NOMO-1 treated with DMSO at 0.1 percent for 48 hours (cell line): ENCODE data around the gene PPP2R2D.
"Not testable (repeated sequence)": the region's sequence is repeated elsewhere in the genome, so short reads cannot be mapped to it uniquely, and the experiment has no call there.

Source experiments
- DNase-seq: peaks from one replicate; lab custom pipeline; 2025; ENCODE audit not compliant: unreplicated experiment; lab: John Stamatoyannopoulos, UW

Gene PPP2R2D

GRCh38 chr10:131906269-131906639 is 5.4 kb downstream of the PPP2R2D start:
- no peak for DNase-seq

- no peak for DNase-seq
Observed at GRCh38 chr10:131907679-131908078, 6.9 kb downstream of the PPP2R2D start.

GRCh38 chr10:131908151-131908550 is 7.3 kb downstream of the PPP2R2D start:
- no peak for DNase-seq

- no peak for DNase-seq
Observed at GRCh38 chr10:131909014-131909808, 8.4 kb downstream of the PPP2R2D start.

- no peak for DNase-seq
Observed at GRCh38 chr10:131909929-131910328, 9.1 kb downstream of the PPP2R2D start.

GRCh38 chr10:131910663-131911314 is 10.0 kb downstream of the PPP2R2D start:
- no peak for DNase-seq

GRCh38 chr10:131911451-131911850 is 10.6 kb downstream of the PPP2R2D start:
- no peak for DNase-seq

- DNase-seq, result no peak
Observed at GRCh38 chr10:131912620-131913019, 11.8 kb downstream of the PPP2R2D start.

- no peak for DNase-seq
Observed at GRCh38 chr10:131915484-131915883, 14.7 kb downstream of the PPP2R2D start.

GRCh38 chr10:131915990-131916766 is 15.4 kb downstream of the PPP2R2D start:
- DNase-seq, result no peak

GRCh38 chr10:131916767-131917160 is 16.0 kb downstream of the PPP2R2D start:
- DNase-seq, result not testable (repeated sequence)

- not testable (repeated sequence) for DNase-seq
Observed at GRCh38 chr10:131917496-131917895, 16.7 kb downstream of the PPP2R2D start.

- DNase-seq, result not testable (repeated sequence)
Observed at GRCh38 chr10:131919461-131919860, 18.7 kb downstream of the PPP2R2D start.

GRCh38 chr10:131920151-131920550 is 19.3 kb downstream of the PPP2R2D start:
- no peak for DNase-seq

GRCh38 chr10:131920693-131921092 is 19.9 kb downstream of the PPP2R2D start:
- DNase-seq, result no peak

GRCh38 chr10:131921184-131921583 is 20.4 kb downstream of the PPP2R2D start:
- no peak for DNase-seq

- DNase-seq, result no peak
Observed at GRCh38 chr10:131923038-131923756, 22.4 kb downstream of the PPP2R2D start.

- DNase-seq, result peak; percentile 16
Observed at GRCh38 chr10:131925011-131925649, 24.3 kb downstream of the PPP2R2D start.

- no peak for DNase-seq
Observed at GRCh38 chr10:131925716-131926115, 24.9 kb downstream of the PPP2R2D start.

- DNase-seq, result no peak
Observed at GRCh38 chr10:131926253-131926652, 25.4 kb downstream of the PPP2R2D start.
